Measurements from ENCODE around the gene CNTNAP2.
"Not testable (repeated sequence)": the region's sequence is repeated elsewhere in the genome, so short reads cannot be mapped to it uniquely, and the experiment has no call there.

Gene CNTNAP2

GRCh38 chr7:148256433-148256832 lies 2139.8 kb downstream of the CNTNAP2 start:
- DNase-seq = no peak

GRCh38 chr7:148260599-148260998 lies 2144.0 kb downstream of the CNTNAP2 start:
- DNase-seq = no peak

GRCh38 chr7:148261523-148261922 lies 2144.9 kb downstream of the CNTNAP2 start:
- no peak for DNase-seq

- DNase-seq = no peak
These were observed 2145.5 kb downstream of the CNTNAP2 start for GRCh38 chr7:148261996-148262688.

- DNase-seq = peak; percentile 71
These were observed 2146.2 kb downstream of the CNTNAP2 start for GRCh38 chr7:148262721-148263229.

GRCh38 chr7:148264933-148265557 lies 2148.4 kb downstream of the CNTNAP2 start:
- DNase-seq = no peak

- no peak for DNase-seq
These were observed 2149.3 kb downstream of the CNTNAP2 start for GRCh38 chr7:148265896-148266295.

GRCh38 chr7:148266795-148267194 lies 2150.2 kb downstream of the CNTNAP2 start:
- DNase-seq = no peak

GRCh38 chr7:148270576-148270975 lies 2154.0 kb downstream of the CNTNAP2 start:
- DNase-seq = no peak

GRCh38 chr7:148274118-148274517 lies 2157.5 kb downstream of the CNTNAP2 start:
- DNase-seq = no peak

- no peak for DNase-seq
These were observed 2158.8 kb downstream of the CNTNAP2 start for GRCh38 chr7:148275359-148275890.

GRCh38 chr7:148276314-148277041 lies 2159.9 kb downstream of the CNTNAP2 start:
- no peak for DNase-seq

DNA sequence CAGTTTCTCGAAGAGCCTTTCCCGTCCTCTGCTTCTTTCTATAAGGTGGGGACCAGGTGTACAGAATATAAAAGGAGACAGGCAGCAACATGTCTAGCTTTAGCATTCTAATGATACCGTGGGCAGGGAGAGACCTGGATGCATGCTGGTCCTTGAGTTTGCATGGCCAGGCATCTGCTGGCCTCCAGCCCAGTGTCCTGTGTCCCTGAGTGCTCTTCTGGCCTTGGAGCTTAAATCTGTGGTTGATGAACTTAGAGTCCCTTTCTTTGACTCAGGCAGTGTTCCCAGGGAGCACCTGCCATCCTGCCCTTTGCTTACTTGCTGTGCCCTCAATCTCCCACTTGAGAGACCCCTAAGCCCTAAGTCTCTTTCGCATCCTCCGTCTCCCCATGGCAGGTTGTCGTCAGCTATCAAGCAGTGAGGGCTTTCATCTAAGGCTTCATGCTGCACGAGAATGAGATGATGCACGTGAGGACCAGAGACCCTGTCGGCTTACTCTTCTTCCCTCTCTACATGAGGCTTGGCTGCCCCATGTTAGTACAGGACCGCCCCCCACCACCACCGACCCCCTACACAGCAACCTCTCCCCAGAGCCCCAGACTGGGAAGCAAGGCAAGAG lies 2160.6 kb downstream of the CNTNAP2 start:
- DNase-seq = no peak

- no peak for DNase-seq
These were observed 2169.5 kb downstream of the CNTNAP2 start for GRCh38 chr7:148286150-148286549.

DNA sequence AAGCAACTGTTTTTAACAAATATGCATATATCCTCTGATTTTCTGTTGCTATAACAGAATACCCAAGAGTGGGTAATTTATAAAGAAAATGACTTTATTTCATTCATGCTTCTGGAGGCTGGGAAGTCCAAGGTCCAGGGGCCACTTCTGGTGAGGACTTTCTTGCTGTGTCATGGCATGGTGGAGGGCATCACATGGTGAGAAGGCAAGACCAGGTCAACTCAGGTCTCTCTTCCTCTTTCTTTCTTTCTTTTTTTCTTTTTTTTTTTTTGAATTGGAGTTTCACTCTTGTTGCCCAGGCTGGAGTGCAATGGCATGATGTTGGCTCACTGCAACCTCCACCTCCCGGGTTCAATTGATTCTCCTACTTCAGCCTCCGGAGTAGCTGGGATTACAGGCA lies 2170.9 kb downstream of the CNTNAP2 start:
- DNase-seq = no peak

GRCh38 chr7:148288592-148289151 lies 2172.1 kb downstream of the CNTNAP2 start:
- no peak for DNase-seq

DNA sequence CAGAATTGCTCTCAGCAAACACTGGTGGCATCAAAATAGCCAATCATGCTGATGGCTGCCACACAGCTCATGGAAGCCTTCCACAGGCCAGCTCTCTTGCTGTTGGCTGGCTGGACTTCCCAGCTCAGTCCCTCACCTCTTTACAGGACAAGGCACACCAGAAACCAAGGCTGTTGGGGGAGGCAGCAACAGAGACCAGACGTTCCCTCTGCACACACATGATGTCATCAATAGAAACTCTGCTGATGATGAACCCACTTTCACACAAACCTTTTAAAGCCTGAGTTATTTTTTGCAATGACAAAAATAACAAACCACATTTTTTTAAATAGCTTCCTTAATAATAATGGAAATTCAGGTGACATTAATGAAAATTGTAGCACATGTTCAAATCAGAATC lies 2173.0 kb downstream of the CNTNAP2 start:
- DNase-seq = no peak

- DNase-seq = no peak
These were observed 2173.9 kb downstream of the CNTNAP2 start for GRCh38 chr7:148290538-148290937.

DNA sequence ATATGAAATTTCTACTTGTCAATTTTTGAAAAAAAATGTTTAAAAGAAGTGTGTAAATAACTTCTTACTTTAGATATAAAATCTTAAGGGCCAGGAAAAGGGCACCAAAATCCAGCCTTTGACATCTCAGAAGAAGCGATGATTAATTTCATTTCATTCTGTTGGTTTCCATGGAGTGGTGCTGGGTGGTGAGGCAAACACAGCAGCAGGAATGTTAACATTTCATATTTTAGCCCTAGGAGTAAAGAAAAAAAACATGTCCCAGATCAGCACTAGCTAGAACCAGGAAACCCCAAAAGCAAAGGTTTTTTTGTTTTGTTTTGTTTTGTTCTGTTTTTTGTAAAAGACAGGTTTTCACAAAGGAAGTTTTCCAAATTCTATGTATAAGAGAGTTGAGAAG lies 2175.2 kb downstream of the CNTNAP2 start:
- no peak for DNase-seq

DNA sequence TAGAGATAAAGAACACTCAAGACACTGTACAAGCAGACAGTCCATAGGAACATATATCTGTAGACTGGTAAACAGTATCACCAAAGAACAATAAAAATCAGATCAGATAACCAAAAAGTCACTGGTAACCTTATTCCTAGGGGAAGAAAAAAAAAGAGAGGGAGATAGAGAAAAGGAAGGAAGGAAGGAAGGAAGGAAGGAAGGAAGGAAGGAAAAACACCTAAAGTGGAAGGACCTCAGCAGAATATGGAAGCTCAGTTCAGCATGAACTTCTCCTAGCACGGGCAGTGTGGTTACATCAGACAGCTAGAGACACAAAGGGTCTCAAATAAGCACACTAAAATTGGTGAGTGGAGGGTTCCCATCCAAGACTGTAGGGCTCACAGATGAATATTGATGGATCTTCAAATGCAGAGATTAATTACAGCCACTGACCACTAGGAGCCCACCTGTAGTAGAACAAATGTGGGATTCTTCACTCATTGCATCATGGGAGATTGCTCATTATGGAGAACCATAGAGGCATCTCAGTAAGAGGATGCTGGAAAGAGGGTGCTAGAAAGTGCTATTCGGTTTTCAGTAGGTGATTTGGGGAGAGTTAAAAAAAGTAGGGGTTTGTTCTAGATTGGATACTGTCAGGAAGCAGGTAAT lies 2180.5 kb downstream of the CNTNAP2 start:
- no peak for DNase-seq

DNA sequence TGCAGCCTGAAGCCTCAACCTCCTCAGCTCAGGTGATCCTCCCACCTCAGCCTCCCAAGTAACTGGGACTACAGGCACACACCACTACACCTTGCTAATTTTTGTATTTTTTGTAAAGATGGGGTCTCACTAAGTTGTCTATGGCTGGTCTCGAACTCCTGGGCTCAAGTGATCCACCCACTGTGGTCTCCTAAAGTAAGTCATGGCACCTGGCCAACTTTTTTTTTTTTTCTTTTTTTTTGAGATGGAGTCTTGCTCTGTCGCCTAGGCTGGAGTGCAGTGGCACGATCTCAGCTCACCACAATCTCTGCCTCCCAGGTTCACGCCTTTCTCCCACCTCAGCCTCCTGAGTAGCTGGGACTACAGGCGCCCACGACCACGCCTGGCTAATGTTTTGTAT lies 2182.2 kb downstream of the CNTNAP2 start:
- not testable (repeated sequence) for DNase-seq

All from activated T-cell treated with anti-CD3 and anti-CD28 coated beads, Interleukin-2, amount 50 U/mL, for 1 hour (primary cell).